ENCODE data around the gene PCDHA11. TPM values are rescaled to one million over a fixed set of nuclear protein-coding genes. Genes with fewer than 3 reads are reported as not detected.
"Not testable (repeated sequence)": the region's sequence is repeated elsewhere in the genome, so short reads cannot be mapped to it uniquely, and the experiment has no call there.

PCDHA11 gene, protein sequence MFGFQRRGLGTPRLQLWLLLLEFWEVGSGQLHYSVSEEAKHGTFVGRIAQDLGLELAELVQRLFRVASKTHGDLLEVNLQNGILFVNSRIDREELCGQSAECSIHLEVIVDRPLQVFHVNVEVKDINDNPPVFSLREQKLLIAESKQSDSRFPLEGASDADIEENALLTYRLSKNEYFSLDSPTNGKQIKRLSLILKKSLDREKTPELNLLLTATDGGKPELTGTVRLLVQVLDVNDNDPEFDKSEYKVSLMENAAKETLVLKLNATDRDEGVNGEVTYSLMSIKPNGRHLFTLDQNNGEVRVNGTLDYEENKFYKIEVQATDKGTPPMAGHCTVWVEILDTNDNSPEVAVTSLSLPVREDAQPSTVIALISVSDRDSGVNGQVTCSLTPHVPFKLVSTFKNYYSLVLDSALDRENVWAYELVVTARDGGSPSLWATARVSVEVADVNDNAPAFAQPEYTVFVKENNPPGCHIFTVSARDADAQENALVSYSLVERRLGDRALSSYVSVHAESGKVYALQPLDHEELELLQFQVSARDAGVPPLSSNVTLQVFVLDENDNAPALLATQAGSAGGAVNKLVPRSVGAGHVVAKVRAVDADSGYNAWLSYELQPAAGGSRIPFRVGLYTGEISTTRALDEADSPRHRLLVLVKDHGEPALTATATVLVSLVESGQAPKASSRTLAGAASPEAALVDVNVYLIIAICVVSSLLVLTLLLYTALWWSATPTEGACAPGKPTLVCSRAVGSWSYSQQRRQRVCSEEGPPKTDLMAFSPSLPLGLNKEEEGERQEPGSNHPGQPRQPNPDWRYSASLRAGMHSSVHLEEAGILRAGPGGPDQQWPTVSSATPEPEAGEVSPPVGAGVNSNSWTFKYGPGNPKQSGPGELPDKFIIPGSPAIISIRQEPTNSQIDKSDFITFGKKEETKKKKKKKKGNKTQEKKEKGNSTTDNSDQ
- total RNA-seq, result not detected

DNA sequence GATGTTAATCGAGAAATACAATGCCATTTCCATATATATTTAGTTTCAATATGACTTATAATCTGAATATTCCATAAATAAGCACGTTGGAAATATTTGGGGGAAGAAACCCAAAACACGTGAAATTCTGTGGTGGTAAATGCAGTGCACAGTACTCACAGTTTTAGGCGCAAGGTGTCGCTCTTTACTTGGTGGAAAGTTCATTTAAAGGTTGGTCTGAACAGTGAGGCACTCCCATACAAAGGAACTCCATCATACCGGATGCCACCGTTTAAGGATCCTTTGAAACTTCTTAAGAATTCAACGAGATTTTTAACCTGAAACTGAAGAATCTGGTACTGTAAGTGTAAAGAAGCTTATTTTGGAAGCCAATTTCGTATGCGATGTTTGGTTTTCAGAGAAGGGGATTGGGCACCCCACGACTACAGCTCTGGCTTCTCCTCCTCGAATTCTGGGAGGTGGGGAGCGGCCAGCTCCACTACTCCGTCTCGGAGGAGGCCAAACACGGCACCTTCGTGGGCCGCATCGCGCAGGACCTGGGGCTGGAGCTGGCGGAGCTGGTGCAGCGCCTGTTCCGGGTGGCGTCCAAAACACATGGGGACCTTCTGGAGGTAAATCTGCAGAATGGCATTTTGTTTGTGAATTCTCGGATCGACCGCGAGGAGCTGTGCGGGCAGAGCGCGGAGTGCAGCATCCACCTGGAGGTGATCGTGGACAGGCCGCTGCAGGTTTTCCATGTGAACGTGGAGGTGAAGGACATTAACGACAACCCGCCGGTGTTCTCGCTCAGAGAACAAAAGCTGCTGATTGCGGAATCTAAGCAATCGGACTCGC, at the start of gene PCDHA11:
Gene PCDHA11 (plus strand): TSS at position 237 of the 834 bp plus-strand sequence. CDS start 147 bp downstream, at position 384.
- no peak for DNase-seq
- TF ChIP-seq CTCF (IDR thresholded peaks at IDR 0.05 in 4 of 5, conservative IDR thresholded peaks at IDR 0.05 in 1 of 5), result no peak
- no peak for TF ChIP-seq POLR2A (IDR thresholded peaks at IDR 0.05)
- Histone ChIP-seq H3K4me3 (peak within 1 kb of the TSS in 1 of 4 donors; percentile 10), H3K27ac (no peak within 1 kb of the TSS), H3K4me1 (no peaks in the 10 kb centered on the region), H3K9me3 (peaks cover 0 to 6% (median 0%) of the 10 kb centered on the region in 3 donors), H3K27me3 (peaks cover 0 to 11% (median 0%) of the 10 kb centered on the region in 3 donors), H3K36me3 (no peaks in the 10 kb centered on the region)
- in situ Hi-C loops (cut with MboI; ENCODE audit: low sequenced_read_pairs in 4 of 4) (no loop called here), intact Hi-C loops (cut with DNase I; ENCODE audit: low total_unique reads) (no loop called here)
- ATAC-seq, result no peak

- intact Hi-C loops (cut with DNase I; ENCODE audit: low total_unique reads), result no loop called here
- TF ChIP-seq POLR2A (IDR thresholded peaks at IDR 0.05) (no peak), CTCF (IDR thresholded peaks at IDR 0.05 in 4 of 5, conservative IDR thresholded peaks at IDR 0.05 in 1 of 5) (no peak)
- Histone ChIP-seq H3K9me3 (no peaks in the 10 kb centered on the region), H3K27me3 (peaks cover 0 to 11% (median 8%) of the 10 kb centered on the region in 3 donors), H3K4me1 (no peaks in the 10 kb centered on the region), H3K27ac (no peak within 1 kb of the TSS), H3K4me3 (peak within 1 kb of the TSS in 1 of 4 donors; percentile 2), H3K36me3 (no peaks in the 10 kb centered on the region)
- ATAC-seq (no peak), DNase-seq (no peak)
- in situ Hi-C loops (cut with MboI; ENCODE audit: low sequenced_read_pairs in 4 of 4), result no loop called here
Measured at GRCh38 chr5:140821375-140822280, 47.1 kb upstream of the PCDHA11 start, which contains the start of gene PCDHA5. Gene PCDHA5 (plus strand): TSS chr5:140821613.

- Histone ChIP-seq H3K4me1 (no peaks in the 10 kb centered on the region), H3K36me3 (no peaks in the 10 kb centered on the region), H3K27me3 (peaks cover 0 to 17% (median 14%) of the 10 kb centered on the region in 3 donors), H3K4me3 (no peak overlapping the region), H3K9me3 (no peaks in the 10 kb centered on the region), H3K27ac (no peak overlapping the region)
- ATAC-seq, result no peak
- in situ Hi-C loops (cut with MboI; ENCODE audit: low sequenced_read_pairs in 4 of 4) (no loop called here), intact Hi-C loops (cut with DNase I; ENCODE audit: low total_unique reads) (no loop called here)
- DNase-seq, result no peak
- no peak for TF ChIP-seq POLR2A (IDR thresholded peaks at IDR 0.05)
- no peak for TF ChIP-seq CTCF (IDR thresholded peaks at IDR 0.05 in 4 of 5, conservative IDR thresholded peaks at IDR 0.05 in 1 of 5)
Measured at GRCh38 chr5:140822281-140822629, 46.5 kb upstream of the PCDHA11 start.

DNA sequence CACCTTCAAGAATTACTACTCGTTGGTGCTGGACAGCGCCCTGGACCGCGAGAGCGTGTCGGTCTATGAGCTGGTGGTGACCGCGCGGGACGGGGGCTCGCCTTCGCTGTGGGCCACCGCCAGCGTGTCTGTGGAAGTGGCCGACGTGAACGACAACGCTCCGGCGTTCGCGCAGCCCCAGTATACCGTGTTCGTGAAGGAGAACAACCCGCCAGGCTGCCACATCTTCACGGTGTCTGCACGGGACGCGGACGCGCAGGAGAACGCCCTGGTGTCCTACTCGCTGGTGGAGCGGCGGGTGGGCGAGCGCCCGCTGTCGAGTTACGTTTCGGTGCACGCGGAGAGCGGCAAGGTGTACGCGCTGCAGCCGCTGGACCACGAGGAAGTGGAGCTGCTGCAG, 45.8 kb upstream of the PCDHA11 start:
- intact Hi-C loops (cut with DNase I; ENCODE audit: low total_unique reads); H3K9me3 ChIP-seq; DNase-seq; ATAC-seq; in situ Hi-C loops (cut with MboI; ENCODE audit: low sequenced_read_pairs in 4 of 4); H3K4me3 ChIP-seq; H3K4me1 ChIP-seq; H3K36me3 ChIP-seq; H3K27ac ChIP-seq: not testable (repeated sequence)
- H3K27me3 ChIP-seq, result peaks cover 0 to 23% (median 14%) of the 10 kb centered on the region in 3 donors
